Measurements from ENCODE around the gene SIGLEC9. TPM values are rescaled to one million over a fixed set of nuclear protein-coding genes. Genes with fewer than 3 reads are reported as not detected.
A peak's percentile ranks its signal among the peaks of the same experiment; 100 is the strongest.

SIGLEC9 gene
- total RNA-seq, 1 donor from 2014 or later, result not detected

DNA sequence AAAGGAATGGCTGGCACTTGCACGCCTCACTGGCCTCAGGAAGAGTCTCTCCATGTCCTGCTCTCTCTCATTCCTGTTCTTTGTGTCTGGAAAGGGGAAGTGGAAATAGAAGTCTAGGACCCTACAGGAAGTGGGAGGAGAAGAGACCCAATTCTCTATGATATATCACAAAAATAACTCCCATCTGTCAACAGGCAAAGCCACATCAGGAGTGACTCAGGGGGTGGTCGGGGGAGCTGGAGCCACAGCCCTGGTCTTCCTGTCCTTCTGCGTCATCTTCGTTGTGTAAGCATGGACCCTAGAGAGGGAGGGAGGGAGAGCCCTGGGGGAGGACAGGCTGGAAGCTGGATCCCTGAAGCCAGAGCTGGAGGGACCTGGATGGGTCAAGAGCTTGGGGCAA, 3.0 kb downstream of the SIGLEC9 start:
- no peak overlapping the region for H3K4me3 Mint-ChIP-seq
- peaks cover 34% of the 10 kb centered on the region for H3K4me1 Mint-ChIP-seq
- TF ChIP-seq, protein P1, sequence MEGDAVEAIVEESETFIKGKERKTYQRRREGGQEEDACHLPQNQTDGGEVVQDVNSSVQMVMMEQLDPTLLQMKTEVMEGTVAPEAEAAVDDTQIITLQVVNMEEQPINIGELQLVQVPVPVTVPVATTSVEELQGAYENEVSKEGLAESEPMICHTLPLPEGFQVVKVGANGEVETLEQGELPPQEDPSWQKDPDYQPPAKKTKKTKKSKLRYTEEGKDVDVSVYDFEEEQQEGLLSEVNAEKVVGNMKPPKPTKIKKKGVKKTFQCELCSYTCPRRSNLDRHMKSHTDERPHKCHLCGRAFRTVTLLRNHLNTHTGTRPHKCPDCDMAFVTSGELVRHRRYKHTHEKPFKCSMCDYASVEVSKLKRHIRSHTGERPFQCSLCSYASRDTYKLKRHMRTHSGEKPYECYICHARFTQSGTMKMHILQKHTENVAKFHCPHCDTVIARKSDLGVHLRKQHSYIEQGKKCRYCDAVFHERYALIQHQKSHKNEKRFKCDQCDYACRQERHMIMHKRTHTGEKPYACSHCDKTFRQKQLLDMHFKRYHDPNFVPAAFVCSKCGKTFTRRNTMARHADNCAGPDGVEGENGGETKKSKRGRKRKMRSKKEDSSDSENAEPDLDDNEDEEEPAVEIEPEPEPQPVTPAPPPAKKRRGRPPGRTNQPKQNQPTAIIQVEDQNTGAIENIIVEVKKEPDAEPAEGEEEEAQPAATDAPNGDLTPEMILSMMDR (IDR thresholded peaks at IDR 0.05; ENCODE audit: unreplicated experiment), result no peak
- H3K27me3 Mint-ChIP-seq (ENCODE audit: low read depth), result peaks cover 21% of the 10 kb centered on the region
- H3K27ac Mint-ChIP-seq, result no peak overlapping the region
- no peaks in the 10 kb centered on the region for H3K9me3 Mint-ChIP-seq
- no peaks in the 10 kb centered on the region for H3K36me3 Mint-ChIP-seq
- no peak for DNase-seq (ENCODE audit: low spot score in 2 of 2, unreplicated experiment in 2 of 2)

DNA sequence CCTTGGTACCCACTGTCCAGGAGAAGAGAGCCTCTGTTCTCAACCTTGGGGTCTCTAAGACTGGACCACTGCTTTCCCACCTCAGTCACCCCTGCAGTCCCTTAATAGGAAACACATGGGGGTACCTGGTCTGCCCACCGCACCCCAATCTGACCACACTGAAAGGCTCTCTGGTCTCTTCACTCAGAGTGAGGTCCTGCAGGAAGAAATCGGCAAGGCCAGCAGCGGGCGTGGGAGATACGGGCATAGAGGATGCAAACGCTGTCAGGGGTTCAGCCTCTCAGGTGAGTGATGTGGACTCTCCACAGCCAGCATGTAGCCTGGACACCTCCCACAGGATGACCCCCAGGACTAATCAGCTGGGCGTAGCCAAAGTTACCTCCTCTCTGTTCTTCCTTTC, 3.5 kb downstream of the SIGLEC9 start:
- no peak for DNase-seq (ENCODE audit: low spot score in 2 of 2, unreplicated experiment in 2 of 2)
- TF ChIP-seq, protein P1 (IDR thresholded peaks at IDR 0.05; ENCODE audit: unreplicated experiment), result no peak
- Mint-ChIP-seq H3K27ac (no peak overlapping the region), H3K27me3 (ENCODE audit: low read depth) (peaks cover 21% of the 10 kb centered on the region), H3K9me3 (no peaks in the 10 kb centered on the region), H3K36me3 (no peaks in the 10 kb centered on the region), H3K4me1 (peaks cover 34% of the 10 kb centered on the region), H3K4me3 (no peak overlapping the region)

DNA sequence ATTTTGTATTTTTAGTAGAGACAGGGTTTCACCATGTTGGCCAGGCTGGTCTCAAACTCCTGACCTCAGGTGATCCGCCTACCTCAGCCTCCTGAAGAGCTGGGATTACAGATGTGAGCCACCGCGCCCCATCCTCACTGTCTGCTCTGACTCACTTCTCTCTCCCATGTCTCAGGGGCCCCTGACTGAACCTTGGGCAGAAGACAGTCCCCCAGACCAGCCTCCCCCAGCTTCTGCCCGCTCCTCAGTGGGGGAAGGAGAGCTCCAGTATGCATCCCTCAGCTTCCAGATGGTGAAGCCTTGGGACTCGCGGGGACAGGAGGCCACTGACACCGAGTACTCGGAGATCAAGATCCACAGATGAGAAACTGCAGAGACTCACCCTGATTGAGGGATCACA, 5.0 kb downstream of the SIGLEC9 start:
- no peak overlapping the region for H3K4me3 Mint-ChIP-seq
- TF ChIP-seq, protein P1 (IDR thresholded peaks at IDR 0.05; ENCODE audit: unreplicated experiment), result no peak
- peaks cover 2% of the 10 kb centered on the region for H3K9me3 Mint-ChIP-seq
- H3K27me3 Mint-ChIP-seq (ENCODE audit: low read depth), result peaks cover 20% of the 10 kb centered on the region
- no peak for DNase-seq (ENCODE audit: low spot score in 2 of 2, unreplicated experiment in 2 of 2)
- peaks cover 34% of the 10 kb centered on the region for H3K4me1 Mint-ChIP-seq
- H3K27ac Mint-ChIP-seq, result peak overlapping the region; percentile 34
- no peaks in the 10 kb centered on the region for H3K36me3 Mint-ChIP-seq

DNA sequence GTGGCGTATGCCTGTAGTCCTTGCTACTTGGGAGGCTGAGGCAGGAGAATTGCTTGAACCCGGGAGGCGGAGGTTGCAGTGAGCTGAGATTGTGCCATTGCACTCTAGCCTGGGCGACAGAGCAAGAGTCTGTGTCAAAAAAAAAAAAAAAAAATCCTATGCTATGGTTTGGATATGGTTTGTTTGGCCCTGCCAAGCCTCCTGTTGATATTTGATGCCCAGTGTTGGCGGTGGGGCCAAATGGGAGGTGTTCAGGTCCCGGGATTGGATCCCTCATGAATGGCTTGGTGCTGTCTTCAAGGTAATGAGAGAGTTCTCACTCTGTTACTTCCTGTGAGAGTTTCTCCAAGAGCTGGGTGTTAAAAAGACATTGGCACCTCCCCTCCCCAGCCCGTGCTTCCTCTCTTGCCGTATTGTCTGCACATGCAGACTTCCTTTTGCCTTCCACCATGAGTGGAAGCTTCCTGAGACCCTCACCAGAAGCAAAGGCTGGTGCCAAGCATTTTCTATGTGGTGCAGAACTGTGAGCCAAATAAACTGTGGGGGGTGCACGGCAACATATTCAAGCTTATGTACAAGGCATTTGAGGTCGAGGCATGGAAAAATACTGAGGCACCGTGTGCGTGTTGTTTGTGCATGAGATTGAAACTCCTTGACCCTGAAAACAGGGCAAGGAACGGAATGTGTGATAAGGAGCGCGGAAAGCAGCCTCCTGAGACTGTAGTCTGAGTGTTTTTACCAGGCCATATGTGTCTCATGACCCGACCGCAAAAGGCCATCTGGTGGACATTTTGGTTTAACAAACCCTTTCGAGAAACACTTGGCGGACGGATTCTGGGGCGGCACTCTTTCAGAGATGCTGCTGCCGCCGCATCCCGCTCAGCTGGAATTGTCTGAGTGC, 7.3 kb downstream of the SIGLEC9 start:
- Mint-ChIP-seq H3K27ac (no peak overlapping the region), H3K4me3 (no peak overlapping the region), H3K9me3 (peaks cover 16% of the 10 kb centered on the region), H3K27me3 (ENCODE audit: low read depth) (peaks cover 25% of the 10 kb centered on the region), H3K36me3 (no peaks in the 10 kb centered on the region), H3K4me1 (peaks cover 34% of the 10 kb centered on the region)
- TF ChIP-seq, protein P1 (IDR thresholded peaks at IDR 0.05; ENCODE audit: unreplicated experiment), result no peak
- DNase-seq (ENCODE audit: low spot score in 2 of 2, unreplicated experiment in 2 of 2), result no peak

DNA sequence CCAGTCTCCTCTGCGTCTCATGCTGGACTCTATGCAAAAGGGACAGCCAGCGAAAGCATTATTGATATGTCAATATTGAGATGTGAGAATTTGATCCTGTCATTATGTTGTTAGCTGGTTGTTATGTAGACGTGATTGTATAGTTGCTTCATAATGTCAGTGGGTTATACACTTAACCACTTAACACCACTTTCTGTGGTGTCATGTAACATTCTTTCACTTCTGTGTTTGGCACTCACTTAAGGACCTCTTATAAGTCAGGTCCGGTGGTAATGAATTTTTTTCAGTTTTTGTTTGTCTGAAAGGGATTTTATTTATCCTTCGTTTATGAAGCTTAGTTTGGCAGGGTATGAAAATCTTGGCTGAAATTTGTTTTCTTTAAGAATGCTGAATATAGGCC, 10.3 kb downstream of the SIGLEC9 start:
- H3K27me3 Mint-ChIP-seq (ENCODE audit: low read depth), result peaks cover 40% of the 10 kb centered on the region
- TF ChIP-seq, protein P1 (IDR thresholded peaks at IDR 0.05; ENCODE audit: unreplicated experiment), result no peak
- H3K4me3 Mint-ChIP-seq, result no peak overlapping the region
- no peak overlapping the region for H3K27ac Mint-ChIP-seq
- no peak for DNase-seq (ENCODE audit: low spot score in 2 of 2, unreplicated experiment in 2 of 2)
- H3K4me1 Mint-ChIP-seq, result peaks cover 12% of the 10 kb centered on the region
- peaks cover 16% of the 10 kb centered on the region for H3K9me3 Mint-ChIP-seq
- no peaks in the 10 kb centered on the region for H3K36me3 Mint-ChIP-seq
